Progenitor cell of endocrine pancreas (in vitro differentiated cells): ENCODE measurements around the gene MYRIP. TPM values are rescaled to one million over a fixed set of nuclear protein-coding genes. Genes with fewer than 3 reads are reported as not detected.

Experiments
- DNase-seq: peaks from one replicate; pipeline ENCODE4 v3.0.0; 2021; ENCODE audit warnings: low spot score; ENCODE audit not compliant: unreplicated experiment
- H3K27ac Mint-ChIP-seq: 2 replicates; pipeline ENCODE4 v1.8.0; 2021; ENCODE audit warnings: mild to moderate bottlenecking, moderate library complexity, mixed read lengths
- H3K27me3 Mint-ChIP-seq: 2 replicates; pipeline ENCODE4 v1.8.0; 2021; ENCODE audit warnings: mixed read lengths
- H3K36me3 Mint-ChIP-seq: 2 replicates; pipeline ENCODE4 v1.8.0; 2022; ENCODE audit warnings: mixed read lengths; ENCODE audit not compliant: insufficient read depth
- H3K4me1 Mint-ChIP-seq: 2 replicates; pipeline ENCODE4 v1.8.0; 2021; ENCODE audit warnings: low read depth, mixed read lengths
- H3K4me3 Mint-ChIP-seq: 2 replicates; pipeline ENCODE4 v1.8.0; 2021; ENCODE audit warnings: low read depth, mild to moderate bottlenecking, moderate library complexity, mixed read lengths
- H3K9me3 Mint-ChIP-seq: 2 replicates; pipeline ENCODE4 v1.8.0; 2021; ENCODE audit warnings: low read depth, mixed read lengths
- total RNA-seq: library from RNA; stranded (reverse); gene quantifications from 2 replicates; pipeline ENCODE4 v1.2.1, GENCODE V29; 2021
- TF ChIP-seq, protein P1 (sequence below): fragments of 200-600 bp; sonication (generic); IDR thresholded peaks from one replicate; pipeline ENCODE4 v1.5.0; 2021; ENCODE audit warnings: antibody characterized with exemption, mild to moderate bottlenecking; ENCODE audit not compliant: unreplicated experiment

Gene MYRIP
- total RNA-seq, 1 donor from 2014 or later: 0.57 TPM

DNA sequence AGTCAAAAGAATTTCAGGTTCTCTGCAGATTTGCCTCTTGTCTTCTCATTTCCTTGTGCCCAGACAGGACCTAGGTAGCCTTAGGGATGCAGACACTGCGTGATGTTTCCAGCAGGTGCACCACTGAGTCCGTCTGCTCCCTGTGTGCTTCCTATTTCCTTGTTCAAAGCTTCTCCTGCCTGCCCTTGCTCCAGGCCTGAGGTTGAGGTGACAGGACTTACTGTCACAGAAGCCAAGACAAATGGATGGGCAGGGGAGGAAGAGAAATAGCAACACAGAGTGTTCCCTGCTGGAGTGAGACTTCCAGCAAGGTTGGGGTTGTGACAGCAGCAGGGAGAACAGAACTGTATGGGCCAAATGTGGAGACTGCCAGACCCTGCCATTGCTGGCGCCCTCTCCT lies 199.4 kb downstream of the MYRIP start:
- TF ChIP-seq, protein P1, sequence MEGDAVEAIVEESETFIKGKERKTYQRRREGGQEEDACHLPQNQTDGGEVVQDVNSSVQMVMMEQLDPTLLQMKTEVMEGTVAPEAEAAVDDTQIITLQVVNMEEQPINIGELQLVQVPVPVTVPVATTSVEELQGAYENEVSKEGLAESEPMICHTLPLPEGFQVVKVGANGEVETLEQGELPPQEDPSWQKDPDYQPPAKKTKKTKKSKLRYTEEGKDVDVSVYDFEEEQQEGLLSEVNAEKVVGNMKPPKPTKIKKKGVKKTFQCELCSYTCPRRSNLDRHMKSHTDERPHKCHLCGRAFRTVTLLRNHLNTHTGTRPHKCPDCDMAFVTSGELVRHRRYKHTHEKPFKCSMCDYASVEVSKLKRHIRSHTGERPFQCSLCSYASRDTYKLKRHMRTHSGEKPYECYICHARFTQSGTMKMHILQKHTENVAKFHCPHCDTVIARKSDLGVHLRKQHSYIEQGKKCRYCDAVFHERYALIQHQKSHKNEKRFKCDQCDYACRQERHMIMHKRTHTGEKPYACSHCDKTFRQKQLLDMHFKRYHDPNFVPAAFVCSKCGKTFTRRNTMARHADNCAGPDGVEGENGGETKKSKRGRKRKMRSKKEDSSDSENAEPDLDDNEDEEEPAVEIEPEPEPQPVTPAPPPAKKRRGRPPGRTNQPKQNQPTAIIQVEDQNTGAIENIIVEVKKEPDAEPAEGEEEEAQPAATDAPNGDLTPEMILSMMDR: no peak
- Mint-ChIP-seq H3K4me1 (peaks cover 3% of the 10 kb centered on the region), H3K36me3 (no peaks in the 10 kb centered on the region)

DNA sequence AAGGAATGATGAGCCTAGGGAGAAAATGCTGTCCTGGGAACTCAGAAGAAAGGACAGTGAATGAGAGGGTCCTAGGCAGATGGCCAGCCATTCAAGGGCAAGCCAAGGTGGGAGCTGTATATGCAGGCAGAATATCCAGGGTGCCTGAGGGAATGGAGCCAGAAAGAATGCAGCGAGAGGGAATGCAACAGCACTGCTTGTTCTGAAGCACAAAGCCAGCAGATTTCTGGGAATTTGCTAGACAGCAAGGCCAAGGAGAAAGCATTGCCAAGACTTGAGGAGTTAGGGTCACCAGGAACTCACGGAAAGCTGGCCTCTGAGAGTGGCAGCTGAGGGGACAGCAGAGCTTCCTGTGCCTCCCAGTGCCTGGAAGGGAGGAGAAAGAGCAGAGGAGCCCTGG lies 200.6 kb downstream of the MYRIP start:
- Mint-ChIP-seq H3K27ac (no peak overlapping the region), H3K4me1 (peaks cover 3% of the 10 kb centered on the region), H3K27me3 (peaks cover 9% of the 10 kb centered on the region), H3K36me3 (no peaks in the 10 kb centered on the region), H3K4me3 (no peak overlapping the region), H3K9me3 (no peaks in the 10 kb centered on the region)
- DNase-seq: no peak
- TF ChIP-seq, protein P1: no peak

More for the DNA sequence above, 199.4 kb downstream of the MYRIP start:
- Mint-ChIP-seq H3K27me3 (peaks cover 9% of the 10 kb centered on the region), H3K4me3 (no peak overlapping the region), H3K27ac (no peak overlapping the region), H3K9me3 (no peaks in the 10 kb centered on the region)
- no peak for DNase-seq

DNA sequence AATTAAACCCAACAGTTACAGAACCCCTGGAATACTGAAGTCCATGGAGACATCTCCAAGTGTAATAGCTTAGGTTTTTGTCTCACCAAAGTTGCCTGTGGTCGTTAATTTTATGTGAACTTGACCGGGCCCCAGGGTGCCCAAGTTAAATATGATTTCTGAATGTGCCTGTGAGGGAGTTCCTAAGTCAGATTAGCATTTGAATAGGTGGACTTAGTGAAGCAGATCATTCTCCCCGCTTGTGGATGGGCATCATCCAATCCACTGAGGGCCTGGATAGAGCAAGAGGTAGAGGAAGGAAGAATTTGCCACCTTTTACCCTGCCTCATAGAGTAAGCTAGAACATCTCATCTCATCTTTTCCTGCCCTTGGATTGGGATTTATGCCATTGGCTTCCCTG lies 203.0 kb downstream of the MYRIP start:
- Mint-ChIP-seq H3K9me3 (no peaks in the 10 kb centered on the region), H3K4me3 (no peak overlapping the region), H3K27me3 (peaks cover 8% of the 10 kb centered on the region), H3K27ac (no peak overlapping the region), H3K4me1 (peaks cover 3% of the 10 kb centered on the region), H3K36me3 (no peaks in the 10 kb centered on the region)
- DNase-seq: no peak
- TF ChIP-seq, protein P1: no peak

DNA sequence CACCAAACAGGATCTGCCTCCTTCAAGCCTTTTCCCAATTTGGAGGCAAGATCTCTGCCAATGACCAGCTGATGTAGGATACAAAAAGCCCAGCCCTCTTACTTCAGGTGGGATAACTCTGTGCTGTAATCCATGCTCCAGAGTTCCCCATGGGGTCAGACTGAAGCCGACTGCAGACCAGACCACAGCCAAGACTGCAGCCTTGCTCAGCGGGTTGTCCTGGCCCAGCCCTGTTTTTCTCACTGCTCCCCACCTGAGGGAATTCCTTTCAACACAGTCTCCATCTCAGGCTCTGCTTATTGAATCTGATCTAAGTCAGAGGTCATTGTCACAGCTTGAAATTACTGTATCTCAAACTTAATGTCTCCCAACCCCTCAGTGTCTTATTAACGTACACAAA lies 207.0 kb downstream of the MYRIP start:
- TF ChIP-seq, protein P1: no peak
- H3K9me3 Mint-ChIP-seq: no peaks in the 10 kb centered on the region
- H3K27me3 Mint-ChIP-seq: peaks cover 17% of the 10 kb centered on the region
- no peak for DNase-seq
- H3K4me3 Mint-ChIP-seq: no peak overlapping the region
- H3K27ac Mint-ChIP-seq: no peak overlapping the region
- H3K36me3 Mint-ChIP-seq: no peaks in the 10 kb centered on the region
- H3K4me1 Mint-ChIP-seq: peaks cover 2% of the 10 kb centered on the region

DNA sequence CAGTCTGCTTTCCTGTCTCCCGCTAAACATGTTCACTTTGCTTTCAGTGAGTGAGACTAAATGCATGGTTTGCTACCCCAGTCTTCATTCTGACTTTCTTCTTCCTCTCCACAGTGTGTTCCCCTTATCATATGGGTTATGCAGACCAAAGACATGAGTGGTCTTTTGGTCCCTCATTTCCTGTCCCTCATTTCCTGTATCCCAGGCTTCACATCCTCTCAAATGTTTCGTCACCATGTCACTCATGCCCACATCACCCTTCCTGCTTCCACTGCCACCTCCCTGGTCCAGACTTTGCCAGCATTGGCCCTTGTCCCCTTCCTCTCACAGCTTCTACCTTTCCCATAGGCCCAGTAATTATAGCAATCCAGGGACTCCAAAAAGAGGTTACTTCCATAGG lies 209.0 kb downstream of the MYRIP start:
- H3K9me3 Mint-ChIP-seq: no peaks in the 10 kb centered on the region
- H3K4me3 Mint-ChIP-seq: no peak overlapping the region
- TF ChIP-seq, protein P1: no peak
- H3K4me1 Mint-ChIP-seq: no peaks in the 10 kb centered on the region
- peaks cover 11% of the 10 kb centered on the region for H3K27me3 Mint-ChIP-seq
- no peaks in the 10 kb centered on the region for H3K36me3 Mint-ChIP-seq
- no peak for DNase-seq
- no peak overlapping the region for H3K27ac Mint-ChIP-seq
